NCI-H524 treated with DMSO at 0.1 percent for 48 hours (cell line): ENCODE data around the gene HNRNPAB.
"Not testable (repeated sequence)": the region's sequence is repeated elsewhere in the genome, so short reads cannot be mapped to it uniquely, and the experiment has no call there.

Experiments
- DNase-seq: peaks from one replicate; lab custom pipeline; 2025; lab: John Stamatoyannopoulos, UW

Gene HNRNPAB

DNA sequence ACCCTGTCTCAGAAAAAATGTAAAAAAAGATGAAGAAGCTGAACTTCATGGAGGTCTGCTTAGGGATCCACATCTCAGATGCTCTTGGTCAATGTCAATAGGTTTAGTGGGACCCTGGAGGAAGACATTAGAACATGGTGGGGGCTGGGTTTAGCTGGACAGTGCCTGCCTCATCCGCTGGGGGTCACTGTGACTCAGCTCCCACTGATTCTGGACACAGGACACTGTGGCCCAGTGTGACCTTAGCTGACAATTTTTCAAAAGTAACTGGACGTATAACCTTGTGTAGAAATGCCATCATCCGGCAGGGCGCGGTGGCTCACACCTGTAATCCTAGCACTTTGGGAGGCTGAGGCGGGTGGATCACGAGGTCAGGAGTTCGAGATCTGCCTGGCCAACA is 7.3 kb upstream of the HNRNPAB start:
- DNase-seq, result no peak

DNA sequence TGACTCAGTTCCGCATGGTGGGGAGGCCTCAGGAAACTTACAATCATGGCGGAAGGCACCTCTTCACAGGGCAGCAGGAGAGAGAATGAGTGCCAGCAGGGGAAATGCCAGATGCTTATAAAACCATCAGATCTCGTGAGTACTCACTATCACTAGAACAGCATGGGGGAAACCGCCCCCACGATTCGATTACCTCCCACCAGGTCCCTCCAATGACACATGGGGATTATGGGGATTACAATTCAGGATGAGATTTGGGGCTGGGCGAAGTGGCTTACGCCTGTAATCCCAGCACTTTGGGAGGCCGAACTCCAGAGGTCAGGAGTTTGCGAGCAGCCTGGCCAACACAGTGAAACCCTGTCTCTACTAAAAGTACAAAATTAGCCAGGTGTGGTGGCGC is 6.2 kb upstream of the HNRNPAB start:
- not testable (repeated sequence) for DNase-seq

DNA sequence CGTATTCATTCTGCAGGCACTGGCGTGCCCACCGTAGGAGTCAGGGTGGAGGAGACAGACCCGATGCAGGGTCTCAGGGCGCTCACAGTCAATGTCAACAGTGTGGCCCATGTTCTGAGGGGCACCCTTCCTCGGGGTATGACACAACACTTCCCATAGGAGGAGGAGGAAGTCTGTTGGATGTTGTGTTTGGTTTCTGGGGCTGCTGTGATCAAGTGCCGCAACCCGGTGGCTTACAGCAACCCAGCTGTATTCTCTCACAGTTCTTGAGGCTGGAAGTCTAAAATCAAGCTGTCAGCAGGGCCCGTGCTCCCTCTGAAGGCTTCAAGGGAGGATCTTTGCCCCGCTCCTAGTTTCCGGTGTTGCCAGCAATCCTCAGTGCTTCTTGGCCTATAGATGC is 5.6 kb upstream of the HNRNPAB start:
- DNase-seq, result no peak

DNA sequence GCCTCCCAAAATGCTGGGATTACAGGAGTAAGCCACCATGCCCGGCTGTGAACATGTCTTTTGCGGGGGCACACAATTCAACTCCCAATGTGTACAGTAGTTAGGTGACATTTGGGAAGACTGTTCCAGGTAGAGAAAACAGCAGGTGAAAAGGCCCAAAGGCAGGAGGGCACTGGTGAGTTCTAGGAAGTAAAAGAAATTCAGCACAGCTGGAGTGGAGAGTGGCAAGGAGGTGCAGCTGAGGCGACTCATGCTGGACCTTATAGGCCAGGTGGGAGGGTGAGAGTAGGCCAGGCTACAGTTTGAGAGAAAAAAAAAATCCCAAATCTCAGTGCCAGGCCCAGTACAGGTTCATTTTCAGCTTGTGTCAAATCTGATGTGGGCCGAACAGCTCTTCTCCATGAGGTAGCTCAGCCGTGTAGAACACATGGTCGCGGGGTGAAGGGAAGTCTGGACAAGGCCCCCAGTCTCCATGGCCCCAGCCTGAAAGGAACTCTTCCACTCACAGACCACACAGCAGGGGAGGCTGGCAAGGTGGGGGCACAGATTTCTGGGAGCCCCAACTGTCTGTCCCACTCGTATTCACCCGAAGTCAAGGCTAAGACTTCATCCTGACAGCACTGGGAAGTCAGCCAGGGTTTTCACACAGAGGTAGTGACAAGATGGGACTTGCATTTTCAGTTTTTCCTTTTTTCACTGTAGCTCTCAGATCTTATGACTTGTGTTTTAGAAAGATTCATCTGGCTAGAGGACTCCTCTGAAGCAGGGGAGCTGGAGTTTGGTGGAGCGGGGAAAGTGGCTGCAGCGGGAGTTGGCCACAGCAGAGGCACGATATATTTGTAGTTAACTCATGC is 4.5 kb upstream of the HNRNPAB start:
- no peak for DNase-seq

DNA sequence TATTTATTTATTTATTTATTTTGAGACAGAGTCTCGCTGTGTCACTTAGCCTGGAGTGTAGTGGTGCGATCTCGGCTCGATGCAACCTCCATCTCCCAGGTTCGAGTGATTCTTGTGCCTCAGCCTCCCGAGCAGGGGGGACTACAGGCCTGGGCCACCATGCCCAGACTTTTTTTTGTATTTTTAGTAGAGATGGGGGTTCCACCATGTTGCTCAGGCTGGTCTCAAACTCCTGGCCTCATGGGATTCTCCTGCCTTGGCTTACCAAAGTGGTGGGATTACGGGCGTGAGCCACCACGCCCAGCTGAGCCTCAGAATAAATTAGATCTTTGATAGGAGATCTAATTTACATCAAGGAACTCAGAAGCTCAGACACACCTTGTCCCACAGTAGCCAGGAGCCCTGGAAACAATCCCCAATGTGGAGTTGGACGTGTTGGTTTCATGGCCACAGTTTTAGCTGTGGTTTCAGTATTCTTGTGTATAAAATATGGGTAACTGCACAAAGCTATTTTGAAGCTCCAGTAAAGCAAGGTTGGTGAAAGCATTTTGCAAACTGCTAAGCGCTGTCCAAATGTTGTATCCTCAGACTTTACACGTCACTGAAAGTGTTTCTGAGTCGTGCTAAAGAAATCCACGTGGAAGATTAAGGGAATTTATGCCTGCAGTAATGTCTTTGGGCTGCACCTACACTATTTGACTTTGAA is 3.0 kb upstream of the HNRNPAB start:
- no peak for DNase-seq

DNA sequence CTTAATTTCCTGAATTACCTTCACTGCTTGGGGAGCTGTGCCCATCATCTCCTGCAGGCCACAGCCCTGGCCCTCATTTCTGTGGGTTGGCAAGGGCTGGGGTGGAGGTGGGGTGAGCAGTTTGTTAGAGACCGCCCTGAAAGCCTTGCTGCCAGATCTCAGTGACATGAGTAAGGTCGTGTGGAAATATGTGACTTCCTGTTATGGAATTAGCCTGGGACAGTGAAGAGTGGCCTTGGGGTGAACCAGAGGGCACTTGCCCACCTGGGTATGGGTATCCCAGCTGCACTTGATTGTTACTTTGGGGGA is 2.5 kb upstream of the HNRNPAB start:
- no peak for DNase-seq

DNA sequence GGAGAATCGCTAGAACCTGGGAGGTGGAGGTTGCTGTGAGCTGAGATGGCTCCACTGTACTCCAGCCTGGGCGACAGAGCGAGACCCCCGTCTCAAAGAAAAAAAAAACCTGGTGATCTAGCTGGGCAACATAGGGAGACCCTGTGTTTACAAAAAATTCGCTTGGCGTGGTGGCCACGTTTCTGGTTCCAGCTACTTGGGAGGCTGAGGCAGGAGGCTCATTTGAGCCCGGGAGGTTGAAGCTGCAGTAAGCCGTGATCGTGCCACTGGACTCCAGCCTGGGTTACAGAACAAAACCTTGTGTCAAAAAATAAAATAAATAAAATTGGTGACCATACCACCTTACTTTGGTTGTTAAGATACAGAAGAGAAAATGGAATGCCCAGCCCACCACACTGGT is 1.8 kb upstream of the HNRNPAB start:
- no peak for DNase-seq

DNA sequence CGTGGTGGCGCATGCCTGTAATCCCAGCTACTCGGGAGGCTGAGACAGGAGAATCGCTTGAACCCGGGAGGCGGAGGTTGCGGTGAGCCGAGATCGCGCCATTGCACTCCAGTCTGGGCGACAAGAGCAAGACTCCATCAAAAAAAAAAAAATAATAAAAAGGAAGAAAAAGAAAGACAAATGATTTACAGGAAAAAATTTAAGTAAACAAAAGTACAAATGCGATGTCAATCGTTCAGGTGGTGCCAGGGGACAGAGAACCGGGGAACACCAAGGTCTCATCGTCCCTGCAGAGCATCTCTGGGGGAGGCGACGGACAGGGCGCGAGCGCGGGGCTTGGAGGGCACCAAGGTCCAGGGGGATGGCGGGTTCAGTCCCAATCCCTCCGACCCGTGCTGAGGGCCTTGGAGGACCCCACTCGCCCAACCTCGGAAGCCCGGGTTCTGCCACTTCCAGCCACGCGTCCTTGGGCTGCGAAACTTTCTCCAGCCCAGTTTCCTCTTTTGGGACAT is 607 bp upstream of the HNRNPAB start:
- no peak for DNase-seq

DNA sequence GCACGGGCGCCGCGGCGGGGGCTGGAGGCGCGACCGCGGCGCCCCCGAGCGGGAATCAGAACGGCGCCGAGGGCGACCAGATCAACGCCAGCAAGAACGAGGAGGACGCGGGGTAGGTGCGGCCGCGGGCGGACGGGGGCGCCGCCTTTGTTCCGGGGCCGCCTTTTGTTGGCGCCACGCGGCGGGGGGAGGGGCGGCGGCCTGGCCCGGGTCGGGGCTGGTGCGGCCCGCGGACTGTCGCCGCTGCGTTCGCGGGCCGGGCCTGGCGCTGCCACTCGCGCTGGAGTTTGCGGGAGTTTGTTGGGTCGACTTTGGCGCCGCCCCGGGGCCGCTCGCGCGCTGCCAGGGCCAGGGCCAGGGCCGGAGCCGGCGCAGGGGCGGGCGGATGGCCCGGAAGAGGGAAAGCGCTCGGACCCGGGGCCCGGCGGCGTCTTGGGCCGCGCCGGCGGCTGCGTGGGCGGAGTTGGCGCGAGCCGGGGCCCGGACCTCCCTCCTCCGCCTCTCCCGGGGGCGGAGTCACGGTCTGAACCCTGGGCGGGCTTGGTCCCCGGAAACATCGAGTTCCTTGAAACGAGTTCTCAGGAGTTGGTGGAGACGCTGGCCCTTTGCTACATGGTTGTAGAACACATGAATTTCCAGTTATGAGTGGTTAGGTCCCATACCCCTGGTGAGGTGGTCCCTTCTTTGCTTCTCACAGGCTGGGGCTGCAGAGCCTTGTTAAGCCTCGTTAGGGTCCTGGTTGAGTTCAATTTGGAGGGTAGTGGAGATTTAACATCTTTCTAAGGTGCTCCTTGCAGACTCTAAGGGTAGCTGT is 809 bp downstream of the HNRNPAB start:
- no peak for DNase-seq

DNA sequence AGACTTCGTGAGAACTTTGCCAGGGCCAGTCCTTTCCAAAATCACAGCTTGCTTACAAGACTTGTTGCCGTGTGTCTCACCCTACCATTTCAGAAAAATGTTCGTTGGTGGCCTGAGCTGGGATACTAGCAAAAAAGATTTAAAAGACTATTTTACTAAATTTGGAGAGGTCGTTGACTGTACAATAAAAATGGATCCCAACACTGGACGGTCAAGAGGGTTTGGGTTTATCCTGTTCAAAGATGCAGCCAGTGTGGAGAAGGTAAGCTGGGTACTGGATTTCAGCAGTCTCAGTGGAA is 1.4 kb downstream of the HNRNPAB start:
- no peak for DNase-seq

DNA sequence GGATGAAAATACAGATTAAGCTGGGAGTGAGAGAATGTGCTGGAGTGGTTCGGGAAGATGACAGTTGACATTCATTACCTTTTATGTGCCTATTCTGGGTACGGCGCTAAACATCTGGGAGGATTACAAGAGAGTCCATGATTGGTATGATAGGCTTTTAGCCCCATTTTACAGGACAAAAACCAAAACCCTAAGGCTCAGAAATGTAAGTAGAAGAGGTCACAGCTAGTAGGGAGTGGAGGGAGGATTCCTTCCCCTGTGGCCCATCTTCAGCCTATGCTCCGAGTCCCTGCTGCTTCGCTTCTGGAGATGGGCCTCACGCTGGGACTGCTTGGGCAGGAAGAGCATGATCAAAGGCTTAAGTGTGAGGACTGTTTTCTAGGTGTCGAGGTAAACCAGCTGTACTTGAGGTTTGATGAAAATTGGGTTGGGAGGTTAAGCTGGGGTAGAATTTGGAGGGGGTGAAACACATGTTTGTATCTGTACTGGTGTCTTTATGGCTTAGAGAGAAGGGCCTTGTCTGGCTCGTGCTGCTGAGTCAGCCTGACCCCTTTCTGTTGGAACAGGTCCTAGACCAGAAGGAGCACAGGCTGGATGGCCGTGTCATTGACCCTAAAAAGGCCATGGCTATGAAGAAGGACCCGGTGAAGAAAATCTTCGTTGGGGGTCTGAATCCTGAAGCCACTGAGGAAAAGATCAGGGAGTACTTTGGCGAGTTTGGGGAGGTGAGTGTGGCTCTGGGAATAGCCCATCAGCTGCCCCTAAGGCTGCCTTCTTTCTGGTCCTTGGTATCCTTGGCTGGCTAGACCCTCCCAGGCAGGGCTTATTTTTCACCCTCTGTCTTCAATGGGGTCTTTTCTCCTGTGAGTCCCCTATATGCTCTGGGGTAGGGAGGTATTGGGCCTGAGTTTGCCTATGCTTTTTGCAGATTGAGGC is 2.1 kb downstream of the HNRNPAB start:
- no peak for DNase-seq

DNA sequence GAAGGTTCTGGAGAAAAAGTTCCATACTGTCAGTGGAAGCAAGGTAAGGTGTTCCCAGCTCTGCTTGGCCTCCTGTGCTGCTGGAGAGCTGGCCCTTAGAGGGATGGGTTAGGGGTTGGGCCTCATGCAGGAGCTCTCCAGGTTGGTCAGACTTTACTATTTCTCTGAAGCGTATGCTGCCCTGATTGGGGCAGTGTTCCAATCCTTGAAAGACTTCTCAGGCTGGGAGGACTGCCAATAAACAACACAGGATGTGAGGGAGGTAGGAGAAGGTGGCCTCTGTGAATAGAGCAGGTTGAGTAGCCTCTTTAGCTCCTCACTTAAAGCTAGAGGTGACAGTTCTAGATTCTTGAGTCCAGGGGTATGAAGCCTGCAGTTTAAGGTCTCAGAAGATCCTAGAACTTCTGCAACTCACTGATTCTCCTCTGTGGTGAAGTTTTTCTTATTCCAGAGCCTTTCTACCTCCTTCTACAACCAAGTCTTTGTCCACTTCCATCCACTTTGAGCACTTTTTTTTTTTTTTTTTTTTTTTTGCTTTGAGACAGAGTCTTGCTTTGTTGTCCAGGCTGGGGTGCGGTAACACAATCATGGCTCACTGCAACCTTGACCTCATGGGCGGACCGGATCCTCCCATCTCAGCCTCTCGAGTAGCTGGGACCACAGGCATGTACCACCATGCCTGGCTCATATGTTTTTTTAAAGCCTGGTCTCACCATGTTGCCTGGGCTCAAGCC is 3.0 kb downstream of the HNRNPAB start:
- DNase-seq, result no peak

DNA sequence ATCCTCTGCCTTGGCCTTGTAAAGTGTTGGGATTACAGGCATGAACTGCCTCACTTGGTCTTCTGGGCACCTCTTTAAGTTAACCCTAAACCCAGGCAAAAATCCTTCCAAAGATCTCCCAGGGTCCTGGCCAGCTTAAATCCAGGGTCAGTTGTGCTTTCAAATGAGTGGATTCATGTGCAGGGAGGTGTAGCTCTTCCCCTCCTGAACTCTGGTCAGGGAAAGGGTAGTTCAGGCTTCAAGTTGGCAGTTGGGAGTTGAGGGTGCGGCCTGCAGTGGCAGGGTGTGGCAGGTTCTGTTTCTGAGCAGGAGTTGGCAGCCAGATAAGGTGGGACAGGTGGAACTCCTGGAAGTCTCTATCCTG is 3.6 kb downstream of the HNRNPAB start:
- DNase-seq, result no peak

DNA sequence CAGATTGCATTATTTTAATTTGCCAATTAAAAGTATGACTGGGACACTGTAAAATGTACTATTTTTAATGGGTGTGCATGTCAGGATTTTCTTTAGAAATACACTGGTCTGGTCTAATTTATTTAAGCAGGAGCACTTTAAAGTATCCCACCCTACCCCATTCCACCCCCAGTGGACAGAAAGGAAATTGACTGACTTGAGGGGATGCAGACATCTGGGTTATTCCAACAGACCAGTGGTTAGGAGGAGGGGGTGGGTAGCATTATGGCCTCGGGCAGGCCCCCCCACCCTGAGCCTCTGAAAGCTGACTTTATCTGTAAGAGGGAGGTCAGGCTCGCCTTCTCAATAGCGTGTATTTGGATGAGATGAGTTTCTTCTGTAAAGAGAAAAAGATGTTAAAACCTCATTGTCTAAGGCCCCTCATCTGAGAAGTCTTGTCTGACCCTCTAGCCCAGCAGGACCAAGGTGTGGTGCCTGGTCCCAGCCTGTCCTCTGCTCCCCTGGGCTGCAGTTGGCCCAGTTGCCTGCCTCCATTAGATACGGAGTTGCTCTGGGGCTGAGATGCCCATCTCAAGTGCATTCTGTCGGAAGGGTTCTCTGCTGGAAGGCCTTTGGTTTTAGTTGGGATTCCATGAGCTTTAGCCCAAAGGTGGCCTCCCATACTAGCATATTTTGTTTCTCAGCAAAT is 4.4 kb downstream of the HNRNPAB start:
- DNase-seq, result no peak

DNA sequence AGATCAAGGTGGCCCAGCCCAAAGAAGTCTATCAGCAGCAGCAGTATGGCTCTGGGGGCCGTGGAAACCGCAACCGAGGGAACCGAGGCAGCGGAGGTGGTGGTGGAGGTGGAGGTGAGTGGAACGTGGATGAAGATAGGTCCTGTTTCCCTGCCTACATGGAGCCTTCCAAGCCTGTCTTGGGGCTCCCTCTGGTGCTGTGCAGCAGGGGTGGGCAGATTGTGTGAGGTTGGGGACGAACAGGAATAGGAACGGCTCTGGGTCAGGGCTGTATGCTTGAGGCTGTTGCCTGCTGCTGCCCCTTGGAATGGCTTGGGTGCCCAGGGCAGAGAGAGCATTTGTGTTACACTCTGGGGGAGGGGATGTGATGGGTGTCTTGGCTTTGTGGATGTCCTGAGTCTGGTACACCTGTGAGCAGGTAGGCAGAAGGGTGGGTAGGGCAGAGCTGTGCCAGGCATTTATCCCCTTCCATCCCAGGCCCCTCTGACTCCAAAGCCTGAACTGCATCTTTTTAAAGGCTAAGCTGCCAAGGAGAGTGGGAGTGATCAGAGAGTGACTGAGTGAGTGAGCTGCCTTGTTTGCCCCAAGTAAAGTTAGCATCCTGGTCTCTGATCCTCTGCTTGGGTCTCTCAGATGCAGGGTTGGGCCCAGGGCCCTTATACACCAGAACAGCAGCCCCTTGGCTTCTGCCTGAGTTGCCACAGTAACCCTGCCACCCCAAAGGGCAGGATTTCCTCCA is 5.2 kb downstream of the HNRNPAB start:
- no peak for DNase-seq

DNA sequence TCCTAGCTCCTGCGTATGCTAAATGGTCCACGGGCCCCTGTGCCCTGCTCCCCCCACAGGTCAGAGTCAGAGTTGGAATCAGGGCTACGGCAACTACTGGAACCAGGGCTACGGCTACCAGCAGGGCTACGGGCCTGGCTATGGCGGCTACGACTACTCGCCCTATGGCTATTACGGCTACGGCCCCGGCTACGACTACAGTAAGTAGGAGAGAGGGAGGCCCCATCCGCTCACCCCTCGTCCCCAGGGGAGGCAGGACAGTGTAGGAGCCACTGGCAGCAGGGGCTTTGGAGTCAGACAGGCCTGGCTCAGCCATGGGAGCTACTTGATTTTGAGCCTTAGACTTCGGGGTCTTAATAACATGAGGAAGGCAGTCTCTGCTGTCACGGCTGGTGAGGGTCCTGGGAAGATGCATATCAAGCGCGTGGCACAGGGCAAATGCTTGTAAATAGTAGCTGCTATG is 5.8 kb downstream of the HNRNPAB start:
- no peak for DNase-seq

DNA sequence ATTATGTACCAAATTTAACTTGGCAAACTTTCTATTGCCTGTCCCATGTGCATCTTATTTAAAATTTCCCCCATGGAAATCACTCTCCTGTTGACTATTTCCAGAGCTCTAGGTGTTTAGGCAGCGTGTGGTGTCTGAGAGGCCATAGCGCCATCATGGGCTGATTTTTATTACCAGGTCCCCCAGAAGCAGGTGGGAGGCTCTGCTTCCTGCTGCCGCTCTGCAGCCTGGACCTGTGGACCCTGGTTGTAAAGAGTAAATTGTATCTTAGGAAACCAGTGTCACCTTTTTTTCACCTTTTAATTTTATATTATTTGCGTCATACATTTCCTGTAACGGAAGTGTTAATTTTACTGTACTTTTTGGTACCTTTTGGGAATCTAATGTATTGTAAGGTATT is 6.4 kb downstream of the HNRNPAB start:
- no peak for DNase-seq

DNA sequence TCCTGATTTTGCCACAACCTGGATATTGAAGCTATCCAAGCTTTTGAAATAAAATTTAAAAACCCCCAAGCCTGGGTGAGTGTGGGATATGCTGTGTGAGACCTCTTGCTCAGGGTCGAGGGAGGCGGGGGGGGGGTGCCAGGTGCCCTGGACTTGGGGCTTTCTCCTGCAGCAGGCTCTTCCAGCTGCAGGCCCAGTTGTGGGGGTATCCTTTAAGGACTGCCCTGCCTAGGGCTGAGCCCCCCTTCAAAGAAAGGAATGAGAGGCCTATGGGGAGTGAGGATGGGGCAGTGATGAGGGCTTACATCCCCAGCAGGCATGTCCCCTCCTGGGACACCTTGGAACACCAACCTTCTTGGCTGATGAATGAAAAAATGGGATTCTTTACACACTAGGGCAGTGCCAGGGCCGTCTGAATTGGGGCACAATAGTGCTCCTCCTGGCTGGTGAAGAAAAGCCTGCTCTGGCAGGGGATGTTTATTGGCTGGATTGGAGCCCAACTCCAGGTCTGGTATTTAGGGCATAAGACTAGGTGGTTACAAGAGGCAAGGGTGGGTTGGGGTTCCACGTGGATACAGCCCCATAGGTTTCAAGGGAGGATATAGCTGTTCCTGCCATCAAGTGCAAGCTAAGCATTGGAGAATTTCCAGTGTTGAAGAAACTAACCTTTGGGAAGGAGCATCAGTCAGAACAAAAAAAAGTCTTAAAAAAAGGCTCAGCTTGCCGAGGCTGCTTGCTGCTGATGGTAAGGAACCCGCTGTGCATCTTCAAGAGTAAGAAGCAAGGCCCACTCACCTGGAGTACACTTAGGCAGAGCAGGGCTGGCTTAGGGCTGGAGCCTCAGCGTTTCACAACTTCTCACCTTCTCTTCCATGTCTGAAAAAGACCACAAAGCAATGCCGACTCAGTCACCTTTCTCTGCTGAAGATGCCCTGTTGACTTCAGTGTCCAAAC is 7.0 kb downstream of the HNRNPAB start:
- no peak for DNase-seq
